ENCODE results near the gene ZC4H2. TPM values are rescaled to one million over a fixed set of nuclear protein-coding genes. Genes with fewer than 3 reads are reported as not detected.
"Not testable (repeated sequence)": the region's sequence is repeated elsewhere in the genome, so short reads cannot be mapped to it uniquely, and the experiment has no call there.

ZC4H2 gene
- total RNA-seq: 6.4 TPM

GRCh38 chrX:64975989-64976672 lies at the start of gene ZC4H2:
Gene ZC4H2 (minus strand): TSS chrX:64976450. CDS start chrX:64976377, 73 bp downstream.
- Histone ChIP-seq H3K4me1 (ENCODE audit: insufficient read depth, low read length) (peaks cover 10% of the 10 kb centered on the region), H3K27me3 (ENCODE audit: insufficient read depth, low read length) (no peaks in the 10 kb centered on the region), H3K9me3 (ENCODE audit: low read depth, low read length) (no peaks in the 10 kb centered on the region), H3K4me3 (ENCODE audit: low read length) (peak within 1 kb of the TSS; percentile 55)

- H3K27me3 ChIP-seq (ENCODE audit: insufficient read depth, low read length): no peaks in the 10 kb centered on the region
- no peak overlapping the region for H3K4me3 ChIP-seq (ENCODE audit: low read length)
- no peaks in the 10 kb centered on the region for H3K4me1 ChIP-seq (ENCODE audit: insufficient read depth, low read length)
- H3K9me3 ChIP-seq (ENCODE audit: low read depth, low read length): no peaks in the 10 kb centered on the region
These were observed 41.2 kb upstream of the ZC4H2 start for GRCh38 chrX:65017451-65017850.

- H3K9me3 ChIP-seq (ENCODE audit: low read depth, low read length): no peaks in the 10 kb centered on the region
- no peaks in the 10 kb centered on the region for H3K4me1 ChIP-seq (ENCODE audit: insufficient read depth, low read length)
- no peak overlapping the region for H3K4me3 ChIP-seq (ENCODE audit: low read length)
- no peaks in the 10 kb centered on the region for H3K27me3 ChIP-seq (ENCODE audit: insufficient read depth, low read length)
These were observed 38.0 kb upstream of the ZC4H2 start for GRCh38 chrX:65014230-65014629.

GRCh38 chrX:65009459-65009858 lies 33.2 kb upstream of the ZC4H2 start:
- H3K4me3 ChIP-seq (ENCODE audit: low read length): no peak overlapping the region
- no peaks in the 10 kb centered on the region for H3K27me3 ChIP-seq (ENCODE audit: insufficient read depth, low read length)
- no peaks in the 10 kb centered on the region for H3K4me1 ChIP-seq (ENCODE audit: insufficient read depth, low read length)
- no peaks in the 10 kb centered on the region for H3K9me3 ChIP-seq (ENCODE audit: low read depth, low read length)

GRCh38 chrX:65002208-65002607 lies 26.0 kb upstream of the ZC4H2 start:
- H3K4me3 ChIP-seq (ENCODE audit: low read length); H3K4me1 ChIP-seq (ENCODE audit: insufficient read depth, low read length); H3K9me3 ChIP-seq (ENCODE audit: low read depth, low read length); H3K27me3 ChIP-seq (ENCODE audit: insufficient read depth, low read length): not testable (repeated sequence)

GRCh38 chrX:64996805-64997204 lies 20.6 kb upstream of the ZC4H2 start:
- no peak overlapping the region for H3K4me3 ChIP-seq (ENCODE audit: low read length)
- no peaks in the 10 kb centered on the region for H3K27me3 ChIP-seq (ENCODE audit: insufficient read depth, low read length)
- H3K4me1 ChIP-seq (ENCODE audit: insufficient read depth, low read length): no peaks in the 10 kb centered on the region
- H3K9me3 ChIP-seq (ENCODE audit: low read depth, low read length): no peaks in the 10 kb centered on the region

GRCh38 chrX:64994131-64994798 lies 18.0 kb upstream of the ZC4H2 start:
- Histone ChIP-seq H3K9me3 (ENCODE audit: low read depth, low read length) (no peaks in the 10 kb centered on the region), H3K27me3 (ENCODE audit: insufficient read depth, low read length) (no peaks in the 10 kb centered on the region), H3K4me1 (ENCODE audit: insufficient read depth, low read length) (no peaks in the 10 kb centered on the region), H3K4me3 (ENCODE audit: low read length) (no peak overlapping the region)

GRCh38 chrX:64977830-64978229 lies 1.6 kb upstream of the ZC4H2 start:
- Histone ChIP-seq H3K4me3 (ENCODE audit: low read length) (no peak overlapping the region), H3K4me1 (ENCODE audit: insufficient read depth, low read length) (peaks cover 10% of the 10 kb centered on the region), H3K9me3 (ENCODE audit: low read depth, low read length) (no peaks in the 10 kb centered on the region), H3K27me3 (ENCODE audit: insufficient read depth, low read length) (no peaks in the 10 kb centered on the region)

- Histone ChIP-seq H3K27me3 (ENCODE audit: insufficient read depth, low read length) (no peaks in the 10 kb centered on the region), H3K4me3 (ENCODE audit: low read length) (no peak overlapping the region), H3K9me3 (ENCODE audit: low read depth, low read length) (no peaks in the 10 kb centered on the region), H3K4me1 (ENCODE audit: insufficient read depth, low read length) (peaks cover 10% of the 10 kb centered on the region)
These were observed 801 bp upstream of the ZC4H2 start for GRCh38 chrX:64977051-64977450.

GRCh38 chrX:64976673-64977040 lies 407 bp upstream of the ZC4H2 start:
- no peaks in the 10 kb centered on the region for H3K9me3 ChIP-seq (ENCODE audit: low read depth, low read length)
- H3K27me3 ChIP-seq (ENCODE audit: insufficient read depth, low read length): no peaks in the 10 kb centered on the region
- peak overlapping the region; percentile 55 for H3K4me3 ChIP-seq (ENCODE audit: low read length)
- peaks cover 10% of the 10 kb centered on the region for H3K4me1 ChIP-seq (ENCODE audit: insufficient read depth, low read length)

- H3K4me1 ChIP-seq (ENCODE audit: insufficient read depth, low read length): peaks cover 10% of the 10 kb centered on the region
- H3K9me3 ChIP-seq (ENCODE audit: low read depth, low read length): no peaks in the 10 kb centered on the region
- no peaks in the 10 kb centered on the region for H3K27me3 ChIP-seq (ENCODE audit: insufficient read depth, low read length)
- peak overlapping the region; percentile 55 for H3K4me3 ChIP-seq (ENCODE audit: low read length)
These were observed 759 bp downstream of the ZC4H2 start for GRCh38 chrX:64975491-64975890.

- H3K27me3 ChIP-seq (ENCODE audit: insufficient read depth, low read length): no peaks in the 10 kb centered on the region
- no peaks in the 10 kb centered on the region for H3K4me1 ChIP-seq (ENCODE audit: insufficient read depth, low read length)
- no peak overlapping the region for H3K4me3 ChIP-seq (ENCODE audit: low read length)
- peaks cover 4% of the 10 kb centered on the region for H3K9me3 ChIP-seq (ENCODE audit: low read depth, low read length)
These were observed 50.8 kb downstream of the ZC4H2 start for GRCh38 chrX:64925480-64925879.

- no peaks in the 10 kb centered on the region for H3K9me3 ChIP-seq (ENCODE audit: low read depth, low read length)
- H3K27me3 ChIP-seq (ENCODE audit: insufficient read depth, low read length): no peaks in the 10 kb centered on the region
- no peak overlapping the region for H3K4me3 ChIP-seq (ENCODE audit: low read length)
- no peaks in the 10 kb centered on the region for H3K4me1 ChIP-seq (ENCODE audit: insufficient read depth, low read length)
These were observed 68.1 kb downstream of the ZC4H2 start for GRCh38 chrX:64908121-64908520.

- Histone ChIP-seq H3K4me3 (ENCODE audit: low read length) (no peak overlapping the region), H3K9me3 (ENCODE audit: low read depth, low read length) (no peaks in the 10 kb centered on the region), H3K4me1 (ENCODE audit: insufficient read depth, low read length) (no peaks in the 10 kb centered on the region), H3K27me3 (ENCODE audit: insufficient read depth, low read length) (no peaks in the 10 kb centered on the region)
These were observed 81.7 kb downstream of the ZC4H2 start for GRCh38 chrX:64894454-64895038.

- Histone ChIP-seq H3K4me1 (ENCODE audit: insufficient read depth, low read length) (no peaks in the 10 kb centered on the region), H3K9me3 (ENCODE audit: low read depth, low read length) (no peaks in the 10 kb centered on the region)
These were observed 90.4 kb downstream of the ZC4H2 start for GRCh38 chrX:64885850-64886249.

GRCh38 chrX:64878709-64879108 lies 97.5 kb downstream of the ZC4H2 start:
- not testable (repeated sequence) for H3K4me1 ChIP-seq (ENCODE audit: insufficient read depth, low read length); H3K4me3 ChIP-seq (ENCODE audit: low read length); H3K27me3 ChIP-seq (ENCODE audit: insufficient read depth, low read length); H3K9me3 ChIP-seq (ENCODE audit: low read depth, low read length)

More at GRCh38 chrX:64885850-64886249, 90.4 kb downstream of the ZC4H2 start:
- H3K27me3 ChIP-seq (ENCODE audit: insufficient read depth, low read length): no peaks in the 10 kb centered on the region
- H3K4me3 ChIP-seq (ENCODE audit: low read length): no peak overlapping the region

Measured in mononuclear cell (primary cell).